ENCODE data around the gene ZNF69. TPM values are rescaled to one million over a fixed set of nuclear protein-coding genes. Genes with fewer than 3 reads are reported as not detected.
"Not testable (repeated sequence)": the region's sequence is repeated elsewhere in the genome, so short reads cannot be mapped to it uniquely, and the experiment has no call there.

ZNF69 gene
- polyA plus RNA-seq (2013, experiment 1 of 2): 13.4 TPM
- polyA plus RNA-seq (2013, experiment 2 of 2): 14.6 TPM

GRCh38 chr19:11887611-11888531 is at the start of gene ZNF69:
ZNF69 (plus strand) TSS chr19:11887782; CDS start chr19:11887924, 142 bp downstream.
- DNase-seq (ENCODE audit: low spot score): peak; percentile 89
- peak within 1 kb of the TSS; percentile 77 for H2AK5ac ChIP-seq (ENCODE audit: low read depth, low read length)
- no peak within 1 kb of the TSS for H4K91ac ChIP-seq (ENCODE audit: low read depth, low read length, poor library complexity)
- H2BK12ac ChIP-seq (ENCODE audit: low read length): peak within 1 kb of the TSS; percentile 33
- no peak within 1 kb of the TSS for H4K8ac ChIP-seq (ENCODE audit: low read depth, low read length)
- H2BK15ac ChIP-seq (ENCODE audit: low read length): peak within 1 kb of the TSS; percentile 87
- H3K36me3 ChIP-seq (replicated peaks in 1 of 2; ENCODE audit: control insufficient read depth in 2 of 2, insufficient read depth in 2 of 2, low read length in 2 of 2): peaks cover 5 to 23% of the 10 kb centered on the region in 2 donors
- peak within 1 kb of the TSS; percentile 99 for H3K18ac ChIP-seq (ENCODE audit: low read length)
- H3K4me1 ChIP-seq (ENCODE audit: control insufficient read depth in 2 of 2, insufficient read depth in 1 of 2, low read depth in 1 of 2, low read length in 2 of 2): peaks cover 3 to 17% of the 10 kb centered on the region in 2 donors
- H2AFZ ChIP-seq (ENCODE audit: low read length): peak within 1 kb of the TSS; percentile 93
- peak within 1 kb of the TSS; percentile 99 for H2BK5ac ChIP-seq (ENCODE audit: low read length)
- H3K79me1 ChIP-seq (ENCODE audit: low read depth, low read length): peaks cover under 1% of the 10 kb centered on the region
- H3K4ac ChIP-seq (ENCODE audit: low read length): peak within 1 kb of the TSS; percentile 58
- WGBS, 2 donors (ENCODE audit: extremely low coverage in 2 of 2, insufficient read length in 2 of 2, insufficient replicate concordance in 1 of 2): no CpG with 5 or more reads among the region's 56 CpGs
- peak within 1 kb of the TSS; percentile 68 for H3K4me2 ChIP-seq (ENCODE audit: insufficient read depth, low read length, poor library complexity, severe bottlenecking)
- H2BK120ac ChIP-seq (ENCODE audit: low read depth, low read length): peak within 1 kb of the TSS; percentile 56
- H3K23ac ChIP-seq (ENCODE audit: low read depth, low read length, poor library complexity): peak within 1 kb of the TSS; percentile 68
- H3K4me3 ChIP-seq (ENCODE audit: low read length in 2 of 2): peak within 1 kb of the TSS; percentile 83 to 88
- H3K27me3 ChIP-seq (ENCODE audit: control insufficient read depth in 3 of 3, insufficient read depth in 3 of 3, low read depth in 1 of 3, low read length in 3 of 3): no peaks in the 10 kb centered on the region
- peaks cover 13 to 31% of the 10 kb centered on the region in 2 donors for H3K9me3 ChIP-seq (replicated peaks in 1 of 2; ENCODE audit: control insufficient read depth in 2 of 2, insufficient read depth in 1 of 2, low read depth in 1 of 2, low read length in 2 of 2)
- peak within 1 kb of the TSS; percentile 98 for H3K27ac ChIP-seq (replicated peaks; ENCODE audit: low read length)
- peak within 1 kb of the TSS; percentile 89 for H3K9ac ChIP-seq (ENCODE audit: low read depth, low read length, poor library complexity)
- H3K14ac ChIP-seq (ENCODE audit: low read length): peak within 1 kb of the TSS; percentile 98

- no peak overlapping the region for H3K4ac ChIP-seq (ENCODE audit: low read length)
- no peak overlapping the region for H3K4me2 ChIP-seq (ENCODE audit: insufficient read depth, low read length, poor library complexity, severe bottlenecking)
- H3K4me1 ChIP-seq (ENCODE audit: control insufficient read depth in 2 of 2, insufficient read depth in 1 of 2, low read depth in 1 of 2, low read length in 2 of 2): peaks cover 0 to 1% of the 10 kb centered on the region in 2 donors
- H3K36me3 ChIP-seq (replicated peaks in 1 of 2; ENCODE audit: control insufficient read depth in 2 of 2, insufficient read depth in 2 of 2, low read length in 2 of 2): no peaks in the 10 kb centered on the region
- H3K9me3 ChIP-seq (replicated peaks in 1 of 2; ENCODE audit: control insufficient read depth in 2 of 2, insufficient read depth in 1 of 2, low read depth in 1 of 2, low read length in 2 of 2): no peaks in the 10 kb centered on the region
- no CpG with 5 or more reads among the region's 2 CpGs for WGBS, 2 donors (ENCODE audit: extremely low coverage in 2 of 2, insufficient read length in 2 of 2, insufficient replicate concordance in 1 of 2)
- H3K27me3 ChIP-seq (ENCODE audit: control insufficient read depth in 3 of 3, insufficient read depth in 3 of 3, low read depth in 1 of 3, low read length in 3 of 3): no peaks in the 10 kb centered on the region
- H2BK12ac ChIP-seq (ENCODE audit: low read length): no peak overlapping the region
- no peak overlapping the region for H2AK5ac ChIP-seq (ENCODE audit: low read depth, low read length)
- H3K14ac ChIP-seq (ENCODE audit: low read length): no peak overlapping the region
- no peak overlapping the region for H2BK5ac ChIP-seq (ENCODE audit: low read length)
- no peak overlapping the region for H4K91ac ChIP-seq (ENCODE audit: low read depth, low read length, poor library complexity)
- no peaks in the 10 kb centered on the region for H3K79me1 ChIP-seq (ENCODE audit: low read depth, low read length)
- H2BK15ac ChIP-seq (ENCODE audit: low read length): no peak overlapping the region
- H3K4me3 ChIP-seq (ENCODE audit: low read length in 2 of 2): no peak overlapping the region
- H2AFZ ChIP-seq (ENCODE audit: low read length): no peak overlapping the region
- H3K27ac ChIP-seq (replicated peaks; ENCODE audit: low read length): no peak overlapping the region
- no peak overlapping the region for H3K9ac ChIP-seq (ENCODE audit: low read depth, low read length, poor library complexity)
- H3K18ac ChIP-seq (ENCODE audit: low read length): no peak overlapping the region
- DNase-seq (ENCODE audit: low spot score): no peak
- H2BK120ac ChIP-seq (ENCODE audit: low read depth, low read length): no peak overlapping the region
- H4K8ac ChIP-seq (ENCODE audit: low read depth, low read length): no peak overlapping the region
- H3K23ac ChIP-seq (ENCODE audit: low read depth, low read length, poor library complexity): no peak overlapping the region
Observed at GRCh38 chr19:11843722-11844121, 43.9 kb upstream of the ZNF69 start.

- H3K23ac ChIP-seq (ENCODE audit: low read depth, low read length, poor library complexity); H2BK5ac ChIP-seq (ENCODE audit: low read length); H3K27ac ChIP-seq (replicated peaks; ENCODE audit: low read length); H2AK5ac ChIP-seq (ENCODE audit: low read depth, low read length); H4K8ac ChIP-seq (ENCODE audit: low read depth, low read length); DNase-seq (ENCODE audit: low spot score); H3K14ac ChIP-seq (ENCODE audit: low read length); H3K36me3 ChIP-seq (replicated peaks in 1 of 2; ENCODE audit: control insufficient read depth in 2 of 2, insufficient read depth in 2 of 2, low read length in 2 of 2); H3K9me3 ChIP-seq (replicated peaks in 1 of 2; ENCODE audit: control insufficient read depth in 2 of 2, insufficient read depth in 1 of 2, low read depth in 1 of 2, low read length in 2 of 2); H3K4ac ChIP-seq (ENCODE audit: low read length); H3K27me3 ChIP-seq (ENCODE audit: control insufficient read depth in 3 of 3, insufficient read depth in 3 of 3, low read depth in 1 of 3, low read length in 3 of 3); H3K4me3 ChIP-seq (ENCODE audit: low read length in 2 of 2); H3K4me1 ChIP-seq (ENCODE audit: control insufficient read depth in 2 of 2, insufficient read depth in 1 of 2, low read depth in 1 of 2, low read length in 2 of 2); H2BK15ac ChIP-seq (ENCODE audit: low read length); H3K18ac ChIP-seq (ENCODE audit: low read length); H4K91ac ChIP-seq (ENCODE audit: low read depth, low read length, poor library complexity); H3K9ac ChIP-seq (ENCODE audit: low read depth, low read length, poor library complexity); H3K79me1 ChIP-seq (ENCODE audit: low read depth, low read length); H3K4me2 ChIP-seq (ENCODE audit: insufficient read depth, low read length, poor library complexity, severe bottlenecking); H2BK120ac ChIP-seq (ENCODE audit: low read depth, low read length); H2BK12ac ChIP-seq (ENCODE audit: low read length): not testable (repeated sequence)
- no CpG with 5 or more reads among the region's 6 CpGs for WGBS, 2 donors (ENCODE audit: extremely low coverage in 2 of 2, insufficient read length in 2 of 2, insufficient replicate concordance in 1 of 2)
- H2AFZ ChIP-seq (ENCODE audit: low read length): peak overlapping the region; percentile 15
Observed at GRCh38 chr19:11847615-11848014, 40.0 kb upstream of the ZNF69 start.

- Histone ChIP-seq H3K23ac (ENCODE audit: low read depth, low read length, poor library complexity) (no peak overlapping the region), H2BK12ac (ENCODE audit: low read length) (no peak overlapping the region), H2BK120ac (ENCODE audit: low read depth, low read length) (no peak overlapping the region), H3K4me1 (ENCODE audit: control insufficient read depth in 2 of 2, insufficient read depth in 1 of 2, low read depth in 1 of 2, low read length in 2 of 2) (peaks cover 0 to 1% of the 10 kb centered on the region in 2 donors), H2BK5ac (ENCODE audit: low read length) (no peak overlapping the region), H3K9me3 (replicated peaks in 1 of 2; ENCODE audit: control insufficient read depth in 2 of 2, insufficient read depth in 1 of 2, low read depth in 1 of 2, low read length in 2 of 2) (peaks cover 0 to 2% of the 10 kb centered on the region in 2 donors), H3K14ac (ENCODE audit: low read length) (no peak overlapping the region), H2AK5ac (ENCODE audit: low read depth, low read length) (no peak overlapping the region), H4K91ac (ENCODE audit: low read depth, low read length, poor library complexity) (no peak overlapping the region), H3K4me2 (ENCODE audit: insufficient read depth, low read length, poor library complexity, severe bottlenecking) (no peak overlapping the region), H2BK15ac (ENCODE audit: low read length) (no peak overlapping the region), H3K18ac (ENCODE audit: low read length) (no peak overlapping the region), H3K27ac (replicated peaks; ENCODE audit: low read length) (no peak overlapping the region), H3K4ac (ENCODE audit: low read length) (no peak overlapping the region), H3K4me3 (ENCODE audit: low read length in 2 of 2) (peak overlapping the region in 1 of 2 donors; percentile 45), H2AFZ (ENCODE audit: low read length) (peak overlapping the region; percentile 7), H3K9ac (ENCODE audit: low read depth, low read length, poor library complexity) (no peak overlapping the region), H3K36me3 (replicated peaks in 1 of 2; ENCODE audit: control insufficient read depth in 2 of 2, insufficient read depth in 2 of 2, low read length in 2 of 2) (no peaks in the 10 kb centered on the region), H4K8ac (ENCODE audit: low read depth, low read length) (no peak overlapping the region), H3K79me1 (ENCODE audit: low read depth, low read length) (no peaks in the 10 kb centered on the region), H3K27me3 (ENCODE audit: control insufficient read depth in 3 of 3, insufficient read depth in 3 of 3, low read depth in 1 of 3, low read length in 3 of 3) (no peaks in the 10 kb centered on the region)
- no peak for DNase-seq (ENCODE audit: low spot score)
- no CpG with 5 or more reads among the region's 11 CpGs for WGBS, 2 donors (ENCODE audit: extremely low coverage in 2 of 2, insufficient read length in 2 of 2, insufficient replicate concordance in 1 of 2)
Observed at GRCh38 chr19:11848200-11848593, 39.4 kb upstream of the ZNF69 start.

Measured in neuronal stem cell (in vitro differentiated cells).